HepG2 (cell line): Measurements from ENCODE around the gene B9D2. TPM values are rescaled to one million over a fixed set of nuclear protein-coding genes. Genes with fewer than 3 reads are reported as not detected.
A peak's percentile ranks its signal among the peaks of the same experiment; 100 is the strongest.

Source experiments
- ARNT2 ChIP-seq: sonication (generic); formaldehyde crosslinking; IDR thresholded peaks from 2 replicates; pipeline ENCODE4 v1.8.0; 2022; ENCODE audit warnings: mild to moderate bottlenecking, low read depth, missing genetic modification reagents, moderate library complexity
- CREBL2 ChIP-seq: sonication (generic); formaldehyde crosslinking; IDR thresholded peaks from 2 replicates; pipeline ENCODE4 v1.8.1; 2023; ENCODE audit warnings: missing genetic modification reagents, mild to moderate bottlenecking, borderline replicate concordance
- DNMT1 ChIP-seq: sonication (generic); formaldehyde crosslinking; IDR thresholded peaks from 2 replicates; pipeline ENCODE4 v1.5.1; 2020; ENCODE audit warnings: mild to moderate bottlenecking, missing genetic modification reagents
- FOXK1 ChIP-seq: sonication (generic); formaldehyde crosslinking; IDR thresholded peaks from 2 replicates; pipeline ENCODE4 v1.4.0; 2020; ENCODE audit warnings: low read depth, missing genetic modification reagents, borderline replicate concordance
- HCFC1 ChIP-seq: fragments of 150-350 bp; IDR thresholded peaks from 2 replicates; pipeline ENCODE4 v1.6.1; 2014; ENCODE audit warnings: low read depth, low read length
- HOMEZ ChIP-seq: IDR thresholded peaks from 2 replicates; pipeline ENCODE4 v1.6.1; 2016; ENCODE audit warnings: low read depth
- JDP2 ChIP-seq: sonication (generic); formaldehyde crosslinking; IDR thresholded peaks from 2 replicates; pipeline ENCODE4 v1.8.1; 2022; ENCODE audit warnings: missing genetic modification reagents, borderline replicate concordance
- MTA3 ChIP-seq: sonication (generic); formaldehyde crosslinking; IDR thresholded peaks from 2 replicates; pipeline ENCODE4 v1.4.0; 2020; ENCODE audit warnings: missing genetic modification reagents
- MTF1 ChIP-seq: sonication (generic); formaldehyde crosslinking; IDR thresholded peaks from 2 replicates; pipeline ENCODE4 v1.5.0; 2020; ENCODE audit warnings: missing genetic modification reagents
- MXD4 ChIP-seq: IDR thresholded peaks from 2 replicates; pipeline ENCODE4 v1.6.1; 2016; ENCODE audit warnings: mild to moderate bottlenecking, missing biosample characterization, missing genetic modification reagents
- NR2F6 ChIP-seq, 2 experiments: IDR thresholded peaks; 2 replicates each; pipeline ENCODE4 v1.6.1; 2016; ENCODE audit warnings: antibody characterized with exemption in 1 of 2, mild to moderate bottlenecking in 1 of 2
- PATZ1 ChIP-seq: sonication (generic); formaldehyde crosslinking; IDR thresholded peaks from 2 replicates; pipeline ENCODE4 v1.4.0; 2020; ENCODE audit warnings: missing genetic modification reagents
- PITX1 ChIP-seq: sonication (generic); formaldehyde crosslinking; IDR thresholded peaks from 2 replicates; pipeline ENCODE4 v1.5.1; 2020; ENCODE audit warnings: mild to moderate bottlenecking, missing genetic modification reagents
- PLSCR1 ChIP-seq: sonication (generic); formaldehyde crosslinking; IDR thresholded peaks from 2 replicates; pipeline ENCODE4 v1.5.0; 2020; ENCODE audit warnings: missing genetic modification reagents, mild to moderate bottlenecking, borderline replicate concordance
- PREB ChIP-seq: sonication (generic); formaldehyde crosslinking; IDR thresholded peaks from 2 replicates; pipeline ENCODE4 v1.4.0; 2020; ENCODE audit warnings: missing genetic modification reagents
- REL ChIP-seq: sonication (generic); formaldehyde crosslinking; conservative IDR thresholded peaks from 2 replicates; pipeline ENCODE4 v1.8.0; 2022; ENCODE audit warnings: mild to moderate bottlenecking, missing genetic modification reagents, moderate library complexity
- SAP130 ChIP-seq: IDR thresholded peaks from 2 replicates; pipeline ENCODE4 v1.6.1; 2016; ENCODE audit warnings: low read depth
- SP1 ChIP-seq, 2 experiments: fragments of 450-650 bp in 1 of 2; sonication (generic) in 1 of 2; formaldehyde crosslinking in 1 of 2; IDR thresholded peaks; 2 replicates each; pipeline versions ENCODE4 v1.4.0 to v1.6.1; 2016 to 2020; ENCODE audit warnings: missing genetic modification reagents in 1 of 2
- SUZ12 ChIP-seq: fragments of 150-350 bp; IDR thresholded peaks from 2 replicates; pipeline ENCODE4 v1.6.1; 2014; ENCODE audit warnings: low read depth, low read length
- ZBTB7B ChIP-seq: sonication (generic); formaldehyde crosslinking; IDR thresholded peaks from 2 replicates; pipeline ENCODE4 v1.4.0; 2020; ENCODE audit warnings: missing genetic modification reagents
- ZNF180 ChIP-seq: sonication (generic); formaldehyde crosslinking; IDR thresholded peaks from 2 replicates; pipeline ENCODE4 v1.4.0; 2020; ENCODE audit warnings: low read depth, missing genetic modification reagents, borderline replicate concordance
- ZNF260 ChIP-seq: sonication (generic); formaldehyde crosslinking; IDR thresholded peaks from 2 replicates; pipeline ENCODE4 v1.4.0; 2020; ENCODE audit warnings: missing genetic modification reagents, low read depth, mild to moderate bottlenecking, borderline replicate concordance
- ZNF343 ChIP-seq: sonication (generic); formaldehyde crosslinking; IDR thresholded peaks from 2 replicates; pipeline ENCODE4 v1.4.0; 2020; ENCODE audit warnings: mild to moderate bottlenecking, missing genetic modification reagents
- ZNF790 ChIP-seq: sonication (generic); formaldehyde crosslinking; IDR thresholded peaks from 2 replicates; pipeline ENCODE4 v1.8.0; 2022; ENCODE audit warnings: missing genetic modification reagents, mild to moderate bottlenecking, borderline replicate concordance
- ZSCAN31 ChIP-seq: sonication (generic); formaldehyde crosslinking; IDR thresholded peaks from 2 replicates; pipeline ENCODE4 v1.5.0; 2020; ENCODE audit warnings: low read depth, mild to moderate bottlenecking, missing genetic modification reagents
- polyA plus RNA-seq, 8 experiments: library from polyadenylated mRNA; depleted of rRNA in 3 of 8; stranded (reverse) in 7 of 8; unstranded in 1 of 8; fragments of >200 nt; fragmentation: Illumina TruSeq in 4 of 8; extraction: Trizol in 4 of 8; gene quantifications; 2 replicates each; pipeline versions ENCODE4 v1.2.1 to v1.2.3, GENCODE V29; 2011 to 2016; ENCODE audit warnings: low read depth in 4 of 8, missing spikeins in 1 of 8, mixed read lengths in 1 of 8; ENCODE audit not compliant: insufficient read depth in 1 of 8
- total RNA-seq, 5 experiments: library from RNA; depleted of rRNA; stranded (reverse); fragments of >200 nt; fragmentation: Illumina TruSeq; extraction: Trizol; gene quantifications; 2 replicates each; pipeline ENCODE4 v1.2.3, GENCODE V29; 2016; ENCODE audit warnings: low read depth in 1 of 5

Gene B9D2
- total and polyA plus RNA-seq, 2 of the 13 experiments (the other 11 are each of a cell fraction or from before 2014, with no cell fraction given) = 3.1 to 4.4 TPM

- TF ChIP-seq ZNF790 (CRISPR knock-in tag) = no peak
- no peak for TF ChIP-seq JDP2 (CRISPR knock-in tag)
- no peak for TF ChIP-seq ZSCAN31 (CRISPR knock-in tag)
- peak; percentile 30; the same call in 1 of the 2 replicates for TF ChIP-seq MXD4 (CRISPR knock-in tag)
- no peak for TF ChIP-seq ZNF260 (CRISPR knock-in tag)
- peak; percentile 41; the same call in 1 of the 2 replicates for TF ChIP-seq HOMEZ (CRISPR knock-in tag)
- peak; percentile 25; the same call in 1 of the 2 replicates for TF ChIP-seq NR2F6 (IDR thresholded peaks at IDR 0.05)
- peak; percentile 66 for TF ChIP-seq NR2F6 (CRISPR knock-in tag; IDR thresholded peaks at IDR 0.05)
- TF ChIP-seq SP1 (IDR thresholded peaks at IDR 0.05) = no peak
- TF ChIP-seq SP1 (CRISPR knock-in tag; IDR thresholded peaks at IDR 0.05) = peak; percentile 46; the same call in 1 of the 2 replicates
- no peak for TF ChIP-seq HCFC1
- TF ChIP-seq FOXK1 (CRISPR knock-in tag) = peak; percentile 20; the same call in 1 of the 2 replicates
- TF ChIP-seq ZNF343 = no peak
- TF ChIP-seq DNMT1 (CRISPR knock-in tag) = no peak
- TF ChIP-seq PREB = no peak
- TF ChIP-seq REL = no peak
- TF ChIP-seq MTA3 (CRISPR knock-in tag) = no peak
- TF ChIP-seq CREBL2 (CRISPR knock-in tag) = no peak
- TF ChIP-seq SUZ12 = no peak
- TF ChIP-seq MTF1 (CRISPR knock-in tag) = no peak
- TF ChIP-seq PATZ1 (CRISPR knock-in tag) = peak; percentile 94
- peak; percentile 88 for TF ChIP-seq SAP130 (CRISPR knock-in tag)
- TF ChIP-seq ARNT2 (CRISPR knock-in tag) = peak; percentile 49; the same call in 1 of the 2 replicates
- TF ChIP-seq ZNF180 (CRISPR knock-in tag) = no peak
- no peak for TF ChIP-seq PLSCR1 (CRISPR knock-in tag)
- peak; percentile 61; the same call in 1 of the 2 replicates for TF ChIP-seq ZBTB7B (CRISPR knock-in tag)
- peak; percentile 86 for TF ChIP-seq PITX1
Measured at GRCh38 chr19:41324921-41325639, 38.9 kb downstream of the B9D2 start (continued).
